ENCODE measurements around the gene SERPIND1.

DNA sequence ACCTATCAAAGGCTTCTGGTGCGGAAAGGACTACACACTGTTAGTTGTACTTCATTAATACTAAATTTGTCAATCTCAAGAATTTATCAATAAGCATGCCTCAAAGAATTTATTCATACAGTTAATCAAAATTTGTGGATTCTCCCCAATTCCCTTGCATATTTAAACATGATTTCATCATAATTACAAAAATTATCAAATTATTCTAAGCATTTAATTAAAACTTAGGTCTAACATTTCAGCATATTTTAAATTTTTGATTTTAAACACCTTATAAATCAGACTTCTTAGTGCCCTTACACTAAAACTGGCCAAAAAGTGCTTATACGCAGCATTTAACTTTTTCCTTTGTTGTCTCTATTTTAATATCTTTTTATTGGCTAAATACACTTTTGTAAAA lies 13.8 kb upstream of the SERPIND1 start:
- TF ChIP-seq, protein P1, sequence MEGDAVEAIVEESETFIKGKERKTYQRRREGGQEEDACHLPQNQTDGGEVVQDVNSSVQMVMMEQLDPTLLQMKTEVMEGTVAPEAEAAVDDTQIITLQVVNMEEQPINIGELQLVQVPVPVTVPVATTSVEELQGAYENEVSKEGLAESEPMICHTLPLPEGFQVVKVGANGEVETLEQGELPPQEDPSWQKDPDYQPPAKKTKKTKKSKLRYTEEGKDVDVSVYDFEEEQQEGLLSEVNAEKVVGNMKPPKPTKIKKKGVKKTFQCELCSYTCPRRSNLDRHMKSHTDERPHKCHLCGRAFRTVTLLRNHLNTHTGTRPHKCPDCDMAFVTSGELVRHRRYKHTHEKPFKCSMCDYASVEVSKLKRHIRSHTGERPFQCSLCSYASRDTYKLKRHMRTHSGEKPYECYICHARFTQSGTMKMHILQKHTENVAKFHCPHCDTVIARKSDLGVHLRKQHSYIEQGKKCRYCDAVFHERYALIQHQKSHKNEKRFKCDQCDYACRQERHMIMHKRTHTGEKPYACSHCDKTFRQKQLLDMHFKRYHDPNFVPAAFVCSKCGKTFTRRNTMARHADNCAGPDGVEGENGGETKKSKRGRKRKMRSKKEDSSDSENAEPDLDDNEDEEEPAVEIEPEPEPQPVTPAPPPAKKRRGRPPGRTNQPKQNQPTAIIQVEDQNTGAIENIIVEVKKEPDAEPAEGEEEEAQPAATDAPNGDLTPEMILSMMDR (IDR thresholded peaks at IDR 0.05 in 8 of 11, conservative IDR thresholded peaks at IDR 0.05 in 3 of 11): no peak
- no peak for TF ChIP-seq POLR2A (IDR thresholded peaks at IDR 0.05)
